HG03565 (cell line): ENCODE results near the gene UNC13C.
"Not testable (repeated sequence)": the region's sequence is repeated elsewhere in the genome, so short reads cannot be mapped to it uniquely, and the experiment has no call there.

Source experiments
- ATAC-seq: cut with Tn5 transposase; IDR thresholded peaks from one replicate; pipeline ENCODE4 v1.9.1; 2021; ENCODE audit warnings: mild to moderate bottlenecking, moderate library complexity; ENCODE audit not compliant: unreplicated experiment

UNC13C gene

GRCh38 chr15:54410481-54410880, 432.2 kb downstream of the UNC13C start:
- ATAC-seq = no peak

DNA sequence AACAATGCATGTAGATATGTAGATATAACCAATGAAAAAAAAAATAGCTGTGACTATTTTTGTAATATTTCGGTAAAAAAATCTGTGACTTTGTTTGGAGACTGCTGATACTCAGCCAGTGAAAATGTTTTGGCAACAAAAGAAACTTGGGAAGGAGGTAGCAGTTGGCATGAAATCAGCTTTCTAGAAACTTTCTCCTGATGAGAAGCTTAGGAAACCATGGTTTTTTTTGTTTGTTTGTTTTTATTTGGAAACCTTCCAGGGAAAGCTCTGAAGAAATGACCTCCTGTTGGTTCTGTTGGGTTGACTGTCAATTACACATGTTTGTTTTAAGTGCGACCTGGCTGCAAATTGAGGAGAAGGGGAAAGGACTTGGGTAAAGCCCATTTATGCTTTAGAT, 445.9 kb downstream of the UNC13C start:
- no peak for ATAC-seq

DNA sequence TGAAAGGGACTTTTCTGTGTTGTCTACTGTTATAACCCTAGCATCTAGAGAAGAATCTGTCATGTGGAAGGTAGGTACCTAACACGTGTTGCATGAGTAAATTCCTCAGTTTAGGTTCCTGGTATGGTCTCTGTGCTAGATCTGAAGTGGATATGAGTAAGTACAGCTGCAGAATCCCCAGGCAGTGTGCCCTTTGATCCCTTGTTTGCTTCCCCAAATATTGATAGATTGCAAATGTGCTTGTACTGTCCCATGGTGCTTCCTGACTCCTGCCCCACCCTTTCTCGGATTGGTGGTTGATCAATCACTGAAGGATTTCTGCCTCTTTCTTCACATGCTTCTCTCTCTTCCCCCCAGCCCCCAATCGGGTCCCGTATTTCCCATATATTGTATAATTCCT, 450.4 kb downstream of the UNC13C start:
- no peak for ATAC-seq

- not testable (repeated sequence) for ATAC-seq
Measured at GRCh38 chr15:54450288-54450687, 472.0 kb downstream of the UNC13C start.

DNA sequence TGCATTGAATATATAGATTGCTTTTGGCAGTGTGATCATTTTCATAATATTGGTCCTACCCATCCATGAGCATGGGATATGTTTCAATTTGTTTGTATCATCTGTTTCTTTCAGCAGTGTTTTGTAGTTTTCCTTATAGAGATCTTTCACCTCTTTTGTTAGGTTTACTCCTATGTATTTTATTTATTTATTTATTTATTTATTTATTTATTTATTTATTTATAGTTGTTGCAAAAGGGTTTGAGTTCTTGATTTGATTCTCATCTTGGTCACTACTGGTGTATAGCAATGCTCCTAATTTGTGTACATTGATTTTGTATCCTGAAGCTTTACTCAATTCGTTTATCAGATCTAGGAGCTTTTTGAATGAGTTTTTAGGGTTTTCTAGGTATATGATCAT, 478.2 kb downstream of the UNC13C start:
- ATAC-seq = no peak

- no peak for ATAC-seq
Measured at GRCh38 chr15:54462511-54462913, 484.3 kb downstream of the UNC13C start.

DNA sequence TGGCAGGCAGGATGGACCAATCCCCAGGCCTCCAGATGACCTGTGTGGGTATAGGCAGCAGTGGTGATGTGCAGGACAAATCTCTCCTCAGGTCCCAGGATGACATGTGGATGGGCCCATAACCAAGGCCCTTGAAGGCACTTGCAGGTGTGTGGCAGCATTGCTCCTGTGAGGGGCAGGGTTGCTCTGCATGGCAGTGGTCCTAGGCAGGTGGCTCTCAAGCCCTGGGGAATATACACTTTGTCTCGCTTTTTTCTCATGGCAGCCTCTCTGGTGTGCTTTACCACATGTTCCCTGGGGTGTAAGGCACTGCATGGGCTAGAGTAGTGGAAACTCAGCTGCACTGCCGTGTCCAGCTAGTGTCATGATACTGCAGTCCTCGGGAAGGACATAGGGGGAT, 503.6 kb downstream of the UNC13C start:
- no peak for ATAC-seq

DNA sequence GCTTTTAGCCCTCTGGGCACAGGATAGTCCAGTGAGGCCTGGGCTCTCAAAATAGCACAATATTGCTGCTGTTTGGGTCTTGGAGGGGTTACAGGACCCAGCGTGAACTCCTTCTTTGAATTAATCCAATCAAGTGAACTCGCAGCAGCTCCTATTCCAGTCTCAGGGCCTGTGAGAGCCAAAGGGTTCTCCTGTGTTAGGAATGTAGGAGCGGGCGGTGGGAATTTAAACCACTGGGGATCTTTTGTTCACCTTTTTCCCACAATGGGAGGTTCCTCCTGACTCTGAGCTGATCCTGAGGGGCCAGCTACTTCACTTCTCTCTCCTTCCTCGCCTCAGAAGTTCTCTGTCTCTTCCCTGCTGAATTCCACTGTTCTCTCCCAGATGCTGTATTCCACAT, 504.0 kb downstream of the UNC13C start:
- ATAC-seq = no peak

- ATAC-seq = no peak
Measured at GRCh38 chr15:54500330-54500729, 522.1 kb downstream of the UNC13C start.

GRCh38 chr15:54502416-54503075, 524.3 kb downstream of the UNC13C start:
- no peak for ATAC-seq

DNA sequence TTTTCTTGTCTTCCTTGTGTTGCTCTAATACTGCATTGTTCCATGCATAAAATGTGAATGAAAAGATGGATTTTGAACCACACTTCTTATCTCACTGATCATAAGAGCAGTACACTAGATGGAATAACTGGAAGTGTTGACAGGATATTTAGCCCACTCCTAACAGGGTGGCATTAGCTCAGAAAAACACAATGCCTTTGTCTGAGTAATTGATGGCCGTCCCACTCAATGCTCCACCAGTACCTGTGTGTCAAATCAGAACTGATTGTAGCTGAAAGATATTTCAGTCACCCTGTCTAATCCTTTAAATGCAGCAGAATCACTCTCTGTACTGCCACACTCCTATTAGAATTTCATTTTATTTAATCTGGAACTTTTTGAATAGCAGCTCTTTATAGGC, 526.5 kb downstream of the UNC13C start:
- no peak for ATAC-seq

DNA sequence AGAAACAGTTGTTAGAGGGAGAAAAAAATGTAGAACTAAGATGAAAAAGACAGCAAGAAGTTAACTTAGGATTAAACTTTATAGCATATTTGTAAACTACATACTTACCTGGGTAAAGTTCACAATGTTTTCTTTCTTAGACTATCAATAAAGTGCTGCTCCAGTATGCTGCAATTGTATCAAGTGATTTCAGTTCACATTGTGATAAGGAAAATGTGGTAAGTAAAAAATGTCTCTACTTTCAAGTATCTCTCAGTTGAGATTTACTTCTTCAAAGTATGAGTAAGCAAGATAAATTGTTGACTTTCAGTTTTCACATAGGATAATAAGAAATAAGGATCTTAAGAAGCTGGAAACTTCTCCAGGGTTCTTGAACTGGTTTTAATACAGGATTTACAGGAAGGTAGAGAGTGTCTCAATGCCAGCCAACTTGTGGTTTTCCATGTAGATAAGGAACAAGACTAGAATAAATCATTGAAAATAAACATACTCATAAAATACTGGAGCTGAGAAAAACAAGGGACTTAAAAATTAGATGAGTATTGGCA, 528.8 kb downstream of the UNC13C start:
- ATAC-seq = no peak

GRCh38 chr15:54514601-54515000, 536.4 kb downstream of the UNC13C start:
- ATAC-seq = no peak

- ATAC-seq = no peak
Measured at GRCh38 chr15:54515664-54516582, 537.7 kb downstream of the UNC13C start.

DNA sequence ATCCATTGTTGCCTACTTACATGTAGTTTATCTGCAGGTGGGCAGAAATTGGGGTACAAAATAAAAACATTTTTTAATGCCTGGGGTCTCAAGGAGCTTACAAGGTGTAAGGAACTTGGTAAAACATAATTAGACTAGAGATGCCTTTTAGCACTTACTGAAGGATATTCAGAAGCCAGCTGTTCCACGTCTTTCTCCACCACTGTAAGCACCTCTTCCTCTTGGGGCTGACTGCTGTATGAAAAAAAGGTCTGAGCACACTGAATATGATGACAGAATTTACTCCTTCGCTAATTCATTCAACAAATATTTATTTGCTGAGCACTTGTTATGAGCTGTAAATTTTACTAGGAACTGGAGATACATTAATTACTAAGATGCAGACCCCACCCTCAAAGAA, 539.1 kb downstream of the UNC13C start:
- ATAC-seq = no peak

DNA sequence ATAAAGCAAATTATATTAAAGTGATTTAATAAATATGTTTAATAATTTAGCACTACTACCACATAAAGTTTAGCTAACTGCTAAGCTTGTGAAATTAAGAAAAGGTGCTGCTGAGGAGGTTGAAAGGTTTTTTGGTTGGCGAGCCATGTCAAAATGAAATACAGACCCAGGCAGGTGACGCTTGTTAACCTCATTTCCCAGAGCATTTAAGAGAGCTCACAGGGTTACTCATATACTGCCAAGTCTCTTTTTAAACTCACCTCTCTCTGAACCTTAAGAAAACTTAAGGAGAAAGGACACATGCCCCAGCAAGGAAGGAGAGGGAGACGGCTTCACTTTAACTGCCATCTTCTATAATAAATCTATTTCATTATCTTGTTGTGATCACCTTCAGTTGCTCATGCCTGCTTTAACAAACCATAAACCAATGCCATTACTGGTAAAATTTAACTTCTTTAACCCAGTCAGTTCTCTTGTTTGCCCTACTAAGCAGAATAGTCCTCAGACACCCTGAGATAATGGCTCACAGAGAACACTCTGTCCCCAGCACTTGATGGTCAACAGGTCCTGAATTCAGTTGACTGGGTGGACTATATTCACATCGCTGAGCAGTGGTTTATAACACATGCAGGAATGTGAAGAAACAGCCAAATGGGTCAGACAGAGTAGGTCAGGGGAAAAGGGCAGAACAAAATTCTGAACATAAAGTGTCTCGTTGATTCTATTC, 540.1 kb downstream of the UNC13C start:
- no peak for ATAC-seq

GRCh38 chr15:54519577-54519976, 541.3 kb downstream of the UNC13C start:
- peak; percentile 71 for ATAC-seq

- no peak for ATAC-seq
Measured at GRCh38 chr15:54520616-54521015, 542.4 kb downstream of the UNC13C start.

DNA sequence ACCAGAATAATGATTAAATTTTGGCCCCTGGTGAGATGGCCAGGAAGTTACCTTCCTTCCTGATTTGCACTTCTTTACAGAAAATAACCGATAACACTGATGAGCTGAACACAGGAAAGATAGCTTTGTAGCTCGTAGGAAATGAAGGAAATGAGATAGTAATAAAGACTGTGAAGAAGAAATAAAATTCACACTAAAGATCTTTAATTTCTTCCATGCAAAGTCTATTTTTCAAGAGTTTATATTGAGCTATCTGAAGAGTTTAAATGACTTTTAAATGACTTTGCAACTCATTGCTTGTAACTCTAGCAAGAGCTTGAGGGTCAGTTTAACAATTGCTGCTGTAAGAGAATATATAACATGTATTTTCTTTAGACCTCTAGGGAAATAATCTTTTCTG, 543.0 kb downstream of the UNC13C start:
- no peak for ATAC-seq

GRCh38 chr15:54528021-54528420, 549.8 kb downstream of the UNC13C start:
- ATAC-seq = no peak

DNA sequence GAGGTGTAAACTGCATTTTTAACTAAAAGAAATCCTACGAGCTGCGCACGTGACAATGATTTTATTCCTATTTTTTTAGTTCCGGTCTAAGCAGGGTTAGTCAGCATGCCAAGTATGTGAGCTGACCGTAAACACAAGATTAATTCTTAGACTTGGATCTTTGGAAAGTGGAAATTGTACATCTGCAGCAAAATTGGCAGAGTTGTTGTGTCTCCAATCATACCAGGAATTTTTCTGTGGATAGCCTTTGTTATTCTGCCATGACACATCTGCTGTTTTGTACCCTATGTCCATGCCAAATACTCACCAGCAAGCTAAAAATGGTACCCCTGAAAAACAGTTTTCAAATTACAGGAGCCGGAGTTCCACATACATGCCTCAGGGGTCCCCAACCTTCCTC, 562.5 kb downstream of the UNC13C start:
- no peak for ATAC-seq
